HG03354 (cell line): Measurements from ENCODE around the gene TAF1D.
"Not testable (repeated sequence)": the region's sequence is repeated elsewhere in the genome, so short reads cannot be mapped to it uniquely, and the experiment has no call there.

ENCODE experiments used
- ATAC-seq: cut with Tn5 transposase; IDR thresholded peaks from one replicate; pipeline ENCODE4 v1.9.1; 2021; ENCODE audit warnings: mild to moderate bottlenecking; ENCODE audit not compliant: unreplicated experiment, poor library complexity, severe bottlenecking

Gene TAF1D

GRCh38 chr11:93741094-93741881 lies at the start of gene TAF1D, which contains the start of gene C11orf54:
Gene TAF1D (minus strand): TSS chr11:93741495. CDS start chr11:93739304, 2,191 bp downstream.
Gene C11orf54 (plus strand): TSS chr11:93741672. CDS start chr11:93747394, 5,722 bp downstream.
- peak; percentile 89 for ATAC-seq

GRCh38 chr11:93784935-93785360 lies 43.7 kb upstream of the TAF1D start:
- peak; percentile 44 for ATAC-seq

GRCh38 chr11:93784145-93784934 lies 43.0 kb upstream of the TAF1D start, which contains the start of gene MED17:
Gene MED17 (plus strand): TSS chr11:93784282. CDS start chr11:93784514, 232 bp downstream.
- peak; percentile 97 for ATAC-seq

- ATAC-seq = peak; percentile 61
Measured at GRCh38 chr11:93783765-93784144, 42.5 kb upstream of the TAF1D start.

- no peak for ATAC-seq
Measured at GRCh38 chr11:93783362-93783761, 42.1 kb upstream of the TAF1D start.

- no peak for ATAC-seq
Measured at GRCh38 chr11:93775289-93775688, 34.0 kb upstream of the TAF1D start.

- not testable (repeated sequence) for ATAC-seq
Measured at GRCh38 chr11:93774560-93774959, 33.3 kb upstream of the TAF1D start.

- ATAC-seq = no peak
Measured at GRCh38 chr11:93773601-93774200, 32.4 kb upstream of the TAF1D start.

GRCh38 chr11:93773045-93773477 lies 31.8 kb upstream of the TAF1D start:
- ATAC-seq = no peak

GRCh38 chr11:93772123-93772522 lies 30.8 kb upstream of the TAF1D start:
- ATAC-seq = no peak

GRCh38 chr11:93770160-93770559 lies 28.9 kb upstream of the TAF1D start:
- no peak for ATAC-seq

- no peak for ATAC-seq
Measured at GRCh38 chr11:93767018-93767417, 25.7 kb upstream of the TAF1D start.

GRCh38 chr11:93766504-93766903 lies 25.2 kb upstream of the TAF1D start:
- ATAC-seq = no peak

- ATAC-seq = no peak
Measured at GRCh38 chr11:93765551-93765950, 24.3 kb upstream of the TAF1D start.

GRCh38 chr11:93761910-93762309 lies 20.6 kb upstream of the TAF1D start:
- no peak for ATAC-seq

GRCh38 chr11:93759123-93759522 lies 17.8 kb upstream of the TAF1D start:
- not testable (repeated sequence) for ATAC-seq

- no peak for ATAC-seq
Measured at GRCh38 chr11:93757924-93758865, 16.9 kb upstream of the TAF1D start.

- ATAC-seq = no peak
Measured at GRCh38 chr11:93757301-93757700, 16.0 kb upstream of the TAF1D start.

- ATAC-seq = no peak
Measured at GRCh38 chr11:93756748-93757147, 15.5 kb upstream of the TAF1D start.
